GM21381 (cell line): ENCODE measurements around the gene DNAAF2.
A peak's percentile ranks its signal among the peaks of the same experiment; 100 is the strongest.
"Not testable (repeated sequence)": the region's sequence is repeated elsewhere in the genome, so short reads cannot be mapped to it uniquely, and the experiment has no call there.

Experiments
- ATAC-seq: cut with Tn5 transposase; IDR thresholded peaks from one replicate; pipeline ENCODE4 v1.9.1; 2021; ENCODE audit warnings: mild to moderate bottlenecking, moderate library complexity; ENCODE audit not compliant: unreplicated experiment

The DNAAF2 gene

DNA sequence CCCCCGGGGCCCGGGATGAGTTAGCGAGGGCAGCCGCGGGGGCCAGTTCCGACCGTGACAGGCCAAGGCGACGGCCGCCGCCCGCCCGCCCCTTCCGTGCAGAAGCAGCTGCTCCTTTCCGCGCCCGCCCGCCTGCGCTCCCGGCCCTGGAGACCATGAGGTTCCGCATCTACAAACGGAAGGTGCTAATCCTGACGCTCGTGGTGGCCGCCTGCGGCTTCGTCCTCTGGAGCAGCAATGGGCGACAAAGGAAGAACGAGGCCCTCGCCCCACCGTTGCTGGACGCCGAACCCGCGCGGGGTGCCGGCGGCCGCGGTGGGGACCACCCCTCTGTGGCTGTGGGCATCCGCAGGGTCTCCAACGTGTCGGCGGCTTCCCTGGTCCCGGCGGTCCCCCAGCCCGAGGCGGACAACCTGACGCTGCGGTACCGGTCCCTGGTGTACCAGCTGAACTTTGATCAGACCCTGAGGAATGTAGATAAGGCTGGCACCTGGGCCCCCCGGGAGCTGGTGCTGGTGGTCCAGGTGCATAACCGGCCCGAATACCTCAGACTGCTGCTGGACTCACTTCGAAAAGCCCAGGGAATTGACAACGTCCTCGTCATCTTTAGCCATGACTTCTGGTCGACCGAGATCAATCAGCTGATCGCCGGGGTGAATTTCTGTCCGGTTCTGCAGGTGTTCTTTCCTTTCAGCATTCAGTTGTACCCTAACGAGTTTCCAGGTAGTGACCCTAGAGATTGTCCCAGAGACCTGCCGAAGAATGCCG, 13.7 kb downstream of the DNAAF2 start:
- ATAC-seq, result peak; percentile 25

DNA sequence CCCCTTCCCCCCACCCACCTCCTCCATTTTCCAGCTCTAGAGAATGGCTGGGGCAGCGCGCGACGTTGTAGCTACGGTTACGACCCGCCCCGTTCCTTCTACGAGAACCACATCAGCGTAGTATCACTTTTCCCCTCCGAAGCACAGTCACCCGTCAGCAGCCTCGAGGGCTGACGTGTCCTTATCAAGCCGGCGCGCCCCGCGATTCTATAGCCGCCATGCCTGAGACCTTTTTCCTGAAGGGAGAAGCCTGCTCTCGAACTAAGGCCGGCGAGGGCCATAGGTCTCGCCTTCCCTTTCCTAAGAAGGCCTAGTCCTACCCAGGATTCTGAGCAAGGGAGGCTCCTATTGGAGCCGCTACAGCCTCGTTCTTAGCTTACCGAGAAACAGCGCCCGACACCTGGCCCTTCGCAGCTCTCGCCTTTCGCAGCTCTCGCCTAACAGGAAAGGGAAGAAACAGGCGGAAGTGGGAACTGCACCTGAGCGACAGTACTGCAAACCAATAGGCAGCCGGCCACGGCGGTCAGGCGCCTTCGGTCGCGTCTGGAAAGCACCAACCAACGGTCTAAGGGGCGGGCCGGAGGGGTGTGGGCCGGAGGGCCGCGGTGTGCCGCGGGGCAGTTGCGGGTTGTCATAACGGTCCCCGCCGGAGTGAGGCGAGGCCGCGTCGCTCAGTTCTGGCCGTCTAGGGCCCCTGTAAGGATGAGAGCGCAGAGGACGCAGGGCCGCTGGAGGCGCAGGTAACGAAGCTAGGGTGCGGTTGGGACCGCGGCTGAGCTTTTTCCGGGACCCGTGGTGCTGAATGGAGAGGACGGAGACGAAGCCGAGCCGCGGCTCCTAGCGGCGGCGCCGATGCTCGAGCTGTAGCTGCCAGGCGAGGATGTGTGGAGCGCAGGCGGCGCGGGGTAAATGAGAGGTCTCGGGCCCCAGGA, 14.6 kb downstream of the DNAAF2 start, which contains the start of the genes MGAT2 and RPL36AL:
TSS of gene MGAT2 (plus strand) at position 618 of the 932 bp plus-strand sequence. CDS start 470 bp downstream, outside the sequence.
TSS of gene RPL36AL (minus strand) at position 445 of the 932 bp plus-strand sequence. CDS start 1,522 bp downstream, outside the sequence.
- ATAC-seq, result peak; percentile 93

DNA sequence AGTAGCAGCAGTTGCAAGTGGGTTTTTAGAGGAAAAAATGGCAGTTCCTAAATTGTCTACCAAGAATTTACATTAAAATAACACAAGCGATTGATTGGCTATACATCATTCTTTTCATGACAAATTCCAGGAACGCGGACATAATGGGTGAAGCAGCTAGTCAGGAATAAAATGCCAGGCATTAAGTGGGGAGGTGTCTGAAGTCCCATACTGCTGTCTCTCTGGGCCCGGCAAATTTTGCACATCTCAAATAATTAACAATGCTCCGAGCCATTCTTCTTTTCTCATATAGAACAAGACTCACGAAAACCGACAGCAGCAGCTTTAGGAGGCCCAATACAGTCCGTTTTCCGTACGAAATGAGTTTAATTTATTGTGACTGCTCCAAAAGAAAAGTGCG, 15.3 kb downstream of the DNAAF2 start:
- ATAC-seq, result no peak

- ATAC-seq, result not testable (repeated sequence)
Measured at GRCh38 chr14:49619273-49619672, 15.8 kb downstream of the DNAAF2 start.

DNA sequence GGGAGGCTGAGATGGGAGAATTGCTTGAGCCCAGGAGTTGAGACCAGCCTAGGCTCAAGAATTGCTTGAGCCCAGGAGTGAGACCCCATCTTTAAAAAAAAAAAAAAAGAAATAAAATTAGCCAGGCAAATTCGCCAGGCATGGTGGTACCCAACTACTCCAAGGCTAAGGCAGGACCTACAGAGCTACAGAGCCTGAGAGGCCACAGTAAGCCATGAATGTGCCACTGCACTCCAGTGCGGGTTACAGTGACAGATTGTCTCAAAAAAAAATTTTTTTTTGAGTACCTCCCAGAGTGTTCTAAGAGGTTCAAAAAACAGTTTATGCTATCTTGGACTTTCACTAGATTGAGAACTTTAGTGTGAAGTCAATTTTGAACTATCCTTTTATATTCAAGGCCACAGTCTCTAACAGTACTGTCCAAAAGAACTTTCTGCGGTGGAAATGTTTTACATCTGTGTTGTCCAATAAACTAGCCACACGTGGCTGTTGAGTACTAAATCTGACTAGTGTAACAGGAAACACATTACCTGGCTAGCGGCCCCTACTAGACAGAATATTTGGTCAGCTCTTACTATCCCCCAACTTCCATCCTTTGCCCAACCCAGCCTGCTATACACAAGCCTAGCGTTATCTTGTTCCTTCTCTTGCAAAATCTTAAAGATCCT, 17.1 kb downstream of the DNAAF2 start:
- ATAC-seq, result no peak

GRCh38 chr14:49615776-49616175, 19.3 kb downstream of the DNAAF2 start:
- no peak for ATAC-seq

GRCh38 chr14:49614196-49614595, 20.8 kb downstream of the DNAAF2 start:
- no peak for ATAC-seq

DNA sequence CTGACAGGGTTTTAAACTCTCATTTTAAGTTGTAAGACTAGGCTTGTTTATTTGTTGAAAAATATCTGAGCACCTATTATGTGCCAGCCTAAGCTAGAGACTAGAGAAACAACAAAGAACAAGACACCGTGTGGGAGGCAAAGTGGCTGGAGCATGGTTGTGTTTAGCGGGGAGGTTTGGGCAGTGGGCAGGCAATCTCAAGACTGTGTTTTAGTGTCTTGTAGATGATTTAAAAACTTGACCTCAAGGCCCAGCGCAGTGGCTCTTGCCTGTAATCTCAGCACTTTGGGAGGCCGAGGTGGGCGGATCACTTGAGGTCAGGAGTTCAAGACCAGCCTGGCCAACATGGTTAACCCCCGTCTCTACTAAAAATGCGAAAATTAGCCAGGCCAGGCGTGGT, 22.4 kb downstream of the DNAAF2 start:
- no peak for ATAC-seq

GRCh38 chr14:49612251-49612650, 22.8 kb downstream of the DNAAF2 start:
- no peak for ATAC-seq

GRCh38 chr14:49607583-49607982, 27.5 kb downstream of the DNAAF2 start:
- no peak for ATAC-seq

DNA sequence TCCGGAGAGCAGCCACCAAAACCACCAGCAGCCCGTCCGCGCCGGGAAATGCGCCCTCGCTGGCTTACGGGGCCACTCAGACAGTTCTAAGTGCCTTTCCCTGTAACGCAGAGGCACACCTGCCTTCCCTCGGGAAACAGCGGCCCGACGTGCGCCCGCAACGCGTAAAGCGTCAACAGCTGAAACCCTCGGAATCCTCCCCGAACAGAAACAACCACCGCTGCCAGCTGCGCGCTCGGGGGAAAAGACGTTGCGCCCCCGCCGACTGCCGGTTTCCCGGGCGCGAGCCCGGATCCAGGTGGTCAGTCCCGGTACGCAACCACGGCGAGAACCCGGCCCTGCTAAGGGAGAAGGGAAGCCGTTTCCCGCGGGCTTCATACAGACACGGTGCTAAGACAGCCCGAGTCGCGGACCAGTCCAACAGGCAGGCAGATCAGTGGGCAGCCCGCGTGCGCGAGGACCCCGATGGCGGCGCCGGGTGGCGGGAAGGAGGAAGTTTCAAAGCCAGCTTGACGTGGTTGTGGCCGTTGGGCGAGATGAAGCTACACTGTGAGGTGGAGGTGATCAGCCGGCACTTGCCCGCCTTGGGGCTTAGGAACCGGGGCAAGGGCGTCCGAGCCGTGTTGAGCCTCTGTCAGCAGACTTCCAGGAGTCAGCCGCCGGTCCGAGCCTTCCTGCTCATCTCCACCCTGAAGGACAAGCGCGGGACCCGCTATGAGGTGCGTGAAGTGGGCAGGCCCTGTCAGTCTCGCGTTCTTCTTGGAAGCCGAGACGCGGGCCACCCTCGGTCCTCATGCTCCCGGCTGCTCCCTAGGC, 36.4 kb downstream of the DNAAF2 start, which contains the start of gene LRR1:
TSS of gene LRR1 (plus strand) at position 456 of the 816 bp plus-strand sequence. CDS start at position 537, 81 bp downstream.
- ATAC-seq, result peak; percentile 57

GRCh38 chr14:49598189-49598484, 36.9 kb downstream of the DNAAF2 start:
- peak; percentile 1 for ATAC-seq

- ATAC-seq, result no peak
Measured at GRCh38 chr14:49594347-49595091, 40.5 kb downstream of the DNAAF2 start.

- no peak for ATAC-seq
Measured at GRCh38 chr14:49593016-49593415, 42.0 kb downstream of the DNAAF2 start.

DNA sequence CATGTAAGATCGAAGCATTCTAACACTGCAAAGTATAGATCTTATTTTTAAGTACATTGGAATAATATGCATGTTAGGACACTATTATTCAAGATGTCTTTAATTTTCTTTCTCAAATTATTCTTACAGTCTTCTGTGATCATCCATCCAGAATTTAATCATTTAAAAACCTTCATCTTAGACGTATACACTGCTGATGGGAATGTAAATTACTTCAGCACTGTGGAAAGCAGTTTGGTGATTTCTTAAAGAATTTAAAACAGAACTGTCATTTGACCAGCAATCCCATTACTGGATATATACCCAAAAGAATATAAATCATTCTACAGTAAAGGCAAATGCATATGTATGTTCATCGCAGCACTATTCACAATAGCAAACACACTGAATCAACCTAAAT, 45.7 kb downstream of the DNAAF2 start:
- no peak for ATAC-seq

DNA sequence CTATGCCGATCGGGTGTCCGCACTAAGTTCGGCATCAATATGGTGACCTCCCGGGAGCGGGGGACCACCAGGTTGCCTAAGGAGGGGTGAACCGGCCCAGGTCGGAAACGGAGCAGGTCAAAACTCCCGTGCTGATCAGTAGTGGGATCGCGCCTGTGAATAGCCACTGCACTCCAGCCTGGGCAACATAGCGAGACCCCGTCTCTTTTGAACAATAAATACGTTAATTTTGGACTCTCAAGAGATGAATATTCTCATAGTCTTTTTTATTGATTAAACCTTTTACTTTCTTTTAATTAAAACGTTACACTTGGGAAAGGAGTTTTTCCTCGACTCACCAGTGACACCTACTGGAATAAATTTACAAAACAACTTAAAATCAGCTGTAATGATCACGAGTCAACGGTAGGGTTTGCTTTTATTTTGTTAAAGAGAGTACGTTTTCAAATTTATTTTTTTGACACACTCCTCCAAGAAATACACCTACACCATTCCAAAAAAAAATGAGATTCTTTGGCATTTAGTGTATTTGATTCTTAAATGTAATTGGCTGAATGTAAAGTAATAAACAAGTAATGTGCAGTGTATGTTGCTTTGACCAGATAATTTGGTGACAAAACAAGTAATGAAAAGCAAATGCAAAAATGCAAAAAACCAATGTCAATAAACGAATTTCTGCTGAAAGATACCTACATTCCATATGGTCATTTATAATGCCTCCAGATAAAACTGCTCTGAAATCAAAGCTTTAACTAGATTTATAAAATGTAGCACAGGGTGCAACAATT, 48.2 kb downstream of the DNAAF2 start:
- ATAC-seq, result peak; percentile 38

- peak; percentile 85 for ATAC-seq
Measured at GRCh38 chr14:49585803-49586672, 49.0 kb downstream of the DNAAF2 start, which contains the start of gene RPS29. TSS of gene RPS29 (minus strand) at chr14:49586380. CDS start at chr14:49586346, 34 bp downstream.
